GM19372 (cell line): ENCODE data around the gene HOXC5.
"Not testable (repeated sequence)": the region's sequence is repeated elsewhere in the genome, so short reads cannot be mapped to it uniquely, and the experiment has no call there.

Experiments
- ATAC-seq: cut with Tn5 transposase; IDR thresholded peaks from one replicate; pipeline ENCODE4 v1.9.1; 2021; ENCODE audit warnings: mild to moderate bottlenecking, low read depth, moderate library complexity; ENCODE audit not compliant: unreplicated experiment

HOXC5 gene

GRCh38 chr12:54032086-54032619, 697 bp upstream of the HOXC5 start:
- ATAC-seq = no peak

GRCh38 chr12:54033106-54033979, 493 bp downstream of the HOXC5 start:
- no peak for ATAC-seq

- ATAC-seq = no peak
Measured at GRCh38 chr12:54033980-54034784, 1.3 kb downstream of the HOXC5 start.

- ATAC-seq = no peak
Measured at GRCh38 chr12:54034785-54035310, 2.0 kb downstream of the HOXC5 start.

DNA sequence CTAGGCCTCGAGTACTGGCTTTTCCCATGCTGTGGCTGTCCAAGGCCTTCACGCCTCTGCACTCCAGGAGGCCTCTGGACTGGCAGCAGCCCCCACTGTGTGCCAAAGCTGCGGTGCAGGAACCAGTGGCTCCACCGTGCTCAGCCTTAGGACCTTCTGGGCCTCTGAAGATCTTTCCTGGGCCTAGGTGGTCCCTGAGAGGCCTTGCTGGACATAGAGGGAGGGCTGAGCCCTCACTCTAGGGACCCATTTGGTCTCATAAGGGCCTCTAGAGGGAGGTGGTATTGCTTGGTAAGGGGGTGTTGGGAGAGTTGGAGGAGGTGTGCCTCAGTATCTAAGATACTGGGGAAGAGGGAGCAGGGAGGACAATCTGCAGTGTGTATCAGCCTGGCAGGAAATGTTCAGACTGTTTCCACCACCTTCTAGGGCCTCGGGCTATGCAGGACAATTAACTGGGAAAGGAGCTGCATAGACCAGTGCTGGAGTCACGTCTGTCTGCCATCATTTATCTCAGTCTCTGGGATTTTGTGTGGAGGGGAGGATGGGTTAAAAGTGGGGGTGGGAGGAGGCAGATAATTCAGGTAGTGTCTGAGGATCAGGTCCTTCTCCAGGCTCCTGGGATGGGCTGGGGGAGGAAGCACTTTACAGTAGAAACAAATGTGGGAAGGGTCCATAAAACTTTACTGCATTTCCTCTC, 2.9 kb downstream of the HOXC5 start:
- no peak for ATAC-seq

GRCh38 chr12:54036620-54037359, 3.9 kb downstream of the HOXC5 start:
- ATAC-seq = no peak

GRCh38 chr12:54037360-54038283, 4.8 kb downstream of the HOXC5 start:
- no peak for ATAC-seq

DNA sequence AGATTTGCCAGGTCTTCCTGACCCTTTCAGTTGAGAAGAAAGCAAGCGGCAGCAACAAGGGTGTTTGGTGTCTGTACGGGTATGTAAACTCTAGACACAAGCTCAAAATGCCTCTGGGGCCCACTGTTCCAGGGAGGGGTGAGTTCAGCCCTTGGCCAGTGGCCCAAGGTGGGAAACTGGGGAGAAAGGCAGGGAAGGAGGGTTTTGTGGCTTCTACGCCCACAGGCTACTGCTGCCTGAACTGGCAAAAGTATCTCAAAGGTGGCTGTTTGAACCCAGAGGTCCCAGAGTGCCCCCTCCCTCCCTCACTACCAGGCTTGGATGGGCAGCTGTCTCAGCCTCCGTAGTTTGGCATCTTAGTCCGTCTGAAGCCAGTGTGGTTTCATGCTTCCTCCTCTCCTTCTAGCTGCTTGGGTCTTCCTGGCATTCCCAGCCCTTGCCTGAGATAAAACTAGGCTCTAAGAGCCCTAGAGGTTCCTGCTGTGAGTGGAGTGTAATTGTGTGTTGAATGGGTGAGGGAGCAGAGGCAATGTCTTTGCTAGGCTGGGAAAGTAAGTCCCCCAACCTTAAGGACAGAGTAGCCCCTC, 5.5 kb downstream of the HOXC5 start:
- no peak for ATAC-seq

- ATAC-seq = no peak
Measured at GRCh38 chr12:54038871-54039414, 6.1 kb downstream of the HOXC5 start.

- ATAC-seq = no peak
Measured at GRCh38 chr12:54039417-54040147, 6.7 kb downstream of the HOXC5 start.

DNA sequence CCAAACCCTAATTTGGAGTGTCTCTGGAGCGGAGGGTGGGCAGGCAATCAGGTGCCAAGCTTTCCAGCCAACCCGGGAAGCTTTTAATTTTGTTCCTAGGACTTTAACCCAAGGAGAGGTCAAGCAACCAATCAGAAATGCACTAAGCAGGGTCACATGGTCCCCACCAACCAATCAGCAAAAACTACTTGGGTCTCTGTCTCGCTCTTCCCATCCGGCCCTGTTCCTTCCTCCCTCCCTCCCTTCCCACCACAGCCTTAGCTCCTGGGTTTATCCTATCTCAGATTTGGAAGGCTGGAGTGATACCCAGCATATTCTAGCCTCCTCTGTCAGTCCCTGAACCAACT, 7.3 kb downstream of the HOXC5 start:
- ATAC-seq = no peak

DNA sequence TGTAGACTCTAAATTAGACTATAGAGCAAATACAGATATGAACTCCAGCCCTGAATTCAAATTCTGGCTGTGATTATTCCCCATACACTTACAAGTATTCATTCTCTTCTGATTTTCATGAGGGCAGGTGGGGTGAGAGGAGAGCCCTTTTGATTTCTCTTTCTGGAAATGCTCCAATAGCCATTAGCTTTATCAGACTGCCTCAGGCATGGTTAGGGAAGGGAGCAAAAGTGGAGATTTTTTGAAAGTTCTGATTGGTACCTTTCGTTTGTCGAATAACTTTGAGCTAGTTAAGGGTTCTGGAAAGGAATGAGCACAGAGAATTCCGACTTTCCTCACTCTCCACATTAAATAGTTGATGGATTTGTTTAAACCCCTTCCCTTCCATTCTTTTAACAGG, 7.8 kb downstream of the HOXC5 start:
- no peak for ATAC-seq

- no peak for ATAC-seq
Measured at GRCh38 chr12:54041097-54041690, 8.3 kb downstream of the HOXC5 start.

DNA sequence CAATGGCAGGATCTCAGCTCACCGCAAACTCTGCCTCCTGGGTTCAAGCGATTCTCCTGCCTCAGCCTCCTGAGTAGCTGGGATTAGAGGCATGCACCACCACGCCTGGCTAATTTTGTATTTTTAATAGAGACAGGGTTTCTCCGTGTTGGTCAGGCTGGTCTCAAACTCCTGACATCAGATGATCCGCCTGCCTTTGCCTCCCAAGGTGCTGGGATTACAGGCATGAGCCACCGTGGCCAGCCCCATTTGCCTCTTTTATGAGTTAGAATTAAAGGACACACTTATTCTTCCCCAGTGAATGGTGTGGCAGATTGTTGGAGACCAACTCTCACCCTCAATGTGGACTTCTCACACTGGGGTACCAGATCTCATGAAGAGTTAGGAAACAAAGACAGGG, 9.2 kb downstream of the HOXC5 start:
- ATAC-seq = not testable (repeated sequence)

DNA sequence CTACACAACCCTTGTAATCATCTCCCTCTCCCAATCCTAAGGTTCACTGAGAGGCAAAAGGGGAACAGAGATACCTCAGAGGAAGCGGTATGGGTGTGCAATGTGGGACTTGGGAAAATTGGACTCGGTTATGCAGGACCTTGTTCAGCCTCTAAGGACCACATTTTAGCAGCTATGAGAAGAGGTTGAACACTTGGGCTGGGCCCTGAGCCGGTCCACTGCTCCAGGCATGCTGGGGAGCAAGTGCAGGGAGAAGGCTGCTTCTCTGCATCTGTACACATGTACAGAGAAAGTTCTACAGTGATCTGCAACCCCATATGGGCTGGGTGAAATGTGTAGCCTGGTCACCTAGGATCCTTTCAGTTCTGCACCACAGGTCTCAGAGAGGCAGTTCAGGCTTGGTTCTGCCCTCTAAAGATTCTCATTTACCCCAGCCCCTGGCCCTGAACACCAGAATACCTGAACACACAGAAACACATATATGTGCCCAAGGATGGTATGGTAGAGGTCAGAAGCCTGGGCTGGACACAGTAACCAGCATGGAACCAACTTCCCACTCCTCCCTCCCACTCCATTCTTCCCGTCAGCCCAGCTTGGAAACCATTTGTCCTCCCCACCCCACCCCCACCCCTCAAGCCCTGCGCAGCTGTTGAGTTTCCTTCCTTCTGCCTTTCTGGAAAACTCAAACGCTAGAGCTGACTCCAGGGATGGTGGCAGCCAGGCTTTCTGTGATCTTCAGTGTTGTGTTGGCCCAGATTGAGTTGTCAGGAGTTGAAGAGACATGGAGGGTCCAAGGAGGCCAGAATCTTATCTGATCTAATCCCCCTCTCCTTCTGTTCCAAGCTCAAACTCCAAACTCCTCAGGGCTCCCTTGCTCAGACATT, 10.4 kb downstream of the HOXC5 start:
- no peak for ATAC-seq

DNA sequence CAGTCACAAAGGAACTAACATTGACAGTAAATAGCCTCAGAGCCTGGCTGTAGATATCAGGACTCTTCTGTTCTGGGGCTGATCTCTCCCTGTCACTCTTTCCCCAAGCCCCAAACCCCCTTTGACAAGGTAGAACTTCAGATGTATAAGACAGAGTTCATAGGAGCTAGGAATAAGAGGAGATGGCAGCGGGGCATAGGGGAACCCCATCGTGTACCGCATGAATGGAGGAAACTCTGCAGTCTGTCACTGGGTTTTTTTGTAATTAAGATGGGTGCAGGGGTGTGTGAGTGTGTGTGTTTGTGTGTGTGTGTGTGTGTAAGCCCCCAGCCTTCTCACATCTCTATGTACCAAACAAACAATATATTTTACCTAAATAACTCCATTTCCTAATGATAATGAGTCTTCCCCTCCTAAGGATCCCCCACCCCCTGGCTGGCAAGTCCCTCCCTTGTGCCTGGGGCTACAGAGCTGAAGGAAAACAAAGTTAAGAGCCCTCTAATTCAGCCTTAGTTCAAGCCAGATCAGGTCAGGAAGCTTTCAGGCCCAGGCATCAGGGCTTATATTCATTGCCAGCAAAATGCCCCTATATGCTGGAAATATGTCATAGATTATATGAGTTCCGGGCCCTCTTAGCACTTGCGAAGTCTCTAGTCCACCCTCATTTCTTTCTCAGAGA, 11.7 kb downstream of the HOXC5 start:
- no peak for ATAC-seq
